Endothelial cell of umbilical vein (primary cell): Measurements from ENCODE around the gene ITIH2.

Experiments used
- CTCF ChIP-seq, 2 donors: IDR thresholded peaks; 1 replicate in 1 of 2; 2 replicates in 1 of 2; pipeline ENCODE4 v1.5.1; 2011; ENCODE audit warnings: low read length in 2 of 2, mild to moderate bottlenecking in 2 of 2, moderate library complexity in 2 of 2, control low read depth in 1 of 2, inconsistent platforms in 1 of 2, low read depth in 1 of 2; ENCODE audit not compliant: insufficient read depth in 1 of 2; ENCODE audit errors: extremely low read depth in 1 of 2
- EZH2 ChIP-seq: IDR thresholded peaks from 2 replicates; pipeline ENCODE4 v1.6.1; 2012; ENCODE audit warnings: borderline replicate concordance, low read depth, mild to moderate bottlenecking, moderate library complexity, low read length, inconsistent platforms; ENCODE audit not compliant: severe bottlenecking
- POLR2A ChIP-seq: IDR thresholded peaks from 2 replicates; pipeline ENCODE4 v1.6.1; 2012; ENCODE audit warnings: low read depth, mild to moderate bottlenecking, control low read depth, low read length
- POLR2AphosphoS5 ChIP-seq: IDR thresholded peaks from 2 replicates; pipeline ENCODE4 v1.6.1; 2012; ENCODE audit warnings: low read depth, mild to moderate bottlenecking, control low read depth, low read length, moderate library complexity; ENCODE audit not compliant: insufficient read depth
- TF ChIP-seq, protein P1 (sequence below): IDR thresholded peaks from 2 replicates; pipeline ENCODE4 v1.6.1; 2011; ENCODE audit not compliant: insufficient read depth, insufficient read length

GRCh38 chr10:7715515-7715914, 12.4 kb downstream of the ITIH2 start:
- TF ChIP-seq CTCF (IDR thresholded peaks at IDR 0.05; ENCODE audit: extremely low read depth in 1 of 2, insufficient read depth in 1 of 2, low read depth in 1 of 2, low read length in 2 of 2) (no peak), POLR2A (no peak), POLR2AphosphoS5 (no peak), EZH2 (no peak)
- TF ChIP-seq, protein P1, sequence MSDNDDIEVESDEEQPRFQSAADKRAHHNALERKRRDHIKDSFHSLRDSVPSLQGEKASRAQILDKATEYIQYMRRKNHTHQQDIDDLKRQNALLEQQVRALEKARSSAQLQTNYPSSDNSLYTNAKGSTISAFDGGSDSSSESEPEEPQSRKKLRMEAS, result no peak
